GM18498 (cell line): Measurements from ENCODE around the gene CD69.

Source experiments
- ATAC-seq: cut with Tn5 transposase; IDR thresholded peaks from one replicate; pipeline ENCODE4 v1.9.1; 2021; ENCODE audit warnings: mild to moderate bottlenecking, moderate library complexity; ENCODE audit not compliant: unreplicated experiment

The CD69 gene

GRCh38 chr12:9782547-9783382 lies 22.1 kb upstream of the CD69 start:
- ATAC-seq: no peak

GRCh38 chr12:9781360-9781759 lies 20.7 kb upstream of the CD69 start:
- ATAC-seq: no peak

- no peak for ATAC-seq
These were observed 18.5 kb upstream of the CD69 start for GRCh38 chr12:9779209-9779608.

- ATAC-seq: no peak
These were observed 16.1 kb upstream of the CD69 start for GRCh38 chr12:9776781-9777180.

- ATAC-seq: no peak
These were observed 12.6 kb upstream of the CD69 start for GRCh38 chr12:9773216-9773877.

GRCh38 chr12:9763025-9763424 lies 2.3 kb upstream of the CD69 start:
- ATAC-seq: no peak

GRCh38 chr12:9762369-9762768 lies 1.7 kb upstream of the CD69 start:
- no peak for ATAC-seq

GRCh38 chr12:9761419-9761781 lies 699 bp upstream of the CD69 start:
- ATAC-seq: no peak

GRCh38 chr12:9760120-9760519 lies 581 bp downstream of the CD69 start:
- ATAC-seq: no peak

GRCh38 chr12:9759694-9760093 lies 1.0 kb downstream of the CD69 start:
- ATAC-seq: no peak

- no peak for ATAC-seq
These were observed 2.6 kb downstream of the CD69 start for GRCh38 chr12:9758119-9758518.

GRCh38 chr12:9757433-9758025 lies 3.2 kb downstream of the CD69 start:
- no peak for ATAC-seq

- no peak for ATAC-seq
These were observed 4.0 kb downstream of the CD69 start for GRCh38 chr12:9756706-9757105.

GRCh38 chr12:9756170-9756569 lies 4.5 kb downstream of the CD69 start:
- ATAC-seq: no peak

GRCh38 chr12:9755567-9755966 lies 5.1 kb downstream of the CD69 start:
- no peak for ATAC-seq

GRCh38 chr12:9755035-9755434 lies 5.7 kb downstream of the CD69 start:
- ATAC-seq: no peak

GRCh38 chr12:9754099-9754927 lies 6.4 kb downstream of the CD69 start:
- no peak for ATAC-seq

- no peak for ATAC-seq
These were observed 7.2 kb downstream of the CD69 start for GRCh38 chr12:9753498-9753897.

GRCh38 chr12:9753073-9753472 lies 7.6 kb downstream of the CD69 start:
- no peak for ATAC-seq

GRCh38 chr12:9752145-9752933 lies 8.4 kb downstream of the CD69 start:
- no peak for ATAC-seq
